Transverse colon (tissue), 4 donors: ENCODE results near the gene ANXA10. TPM values are rescaled to one million over a fixed set of nuclear protein-coding genes. Genes with fewer than 3 reads are reported as not detected.

ENCODE experiments used
- DNase-seq: peaks from one replicate; pipeline ENCODE4 v3.0.0-alpha.2; 2019
- H3K27ac ChIP-seq, 4 donors: fragments of 200-600 bp; sonication (generic); 2 replicates each; pipeline ENCODE4 v1.5.1; 2016 to 2018; ENCODE audit warnings: inconsistent platforms in 4 of 4
- H3K27me3 ChIP-seq: fragments of 200-600 bp; sonication (generic); 2 replicates; pipeline ENCODE4 v1.5.1; 2017; ENCODE audit warnings: inconsistent platforms
- H3K36me3 ChIP-seq, 4 donors: fragments of 200-600 bp; sonication (generic); 2 replicates each; pipeline ENCODE4 v1.5.1; 2017 to 2019; ENCODE audit warnings: inconsistent platforms in 4 of 4
- H3K4me1 ChIP-seq, 4 donors: fragments of 200-600 bp; sonication (generic); 2 replicates each; pipeline ENCODE4 v1.5.1; 2017 to 2020; ENCODE audit warnings: inconsistent platforms in 4 of 4
- H3K4me3 ChIP-seq, 4 donors: fragments of 200-600 bp; sonication (generic); 1 replicate in 1 of 4; 2 replicates in 3 of 4; pipeline versions ENCODE4 v1.5.1 to v1.6.1; 2017 to 2019; ENCODE audit warnings: inconsistent platforms in 4 of 4
- H3K9me3 ChIP-seq, 2 donors: fragments of 200-600 bp; sonication (generic); 2 replicates each; pipeline ENCODE4 v1.5.1; 2017 to 2019; ENCODE audit warnings: inconsistent platforms in 2 of 2
- CTCF ChIP-seq, 5 experiments: fragments of 200-600 bp in 3 of 5; fragments of 450-650 bp in 2 of 5; sonication (generic) in 3 of 5; IDR thresholded peaks; 1 replicate in 2 of 5; 2 replicates in 3 of 5; pipeline ENCODE4 v1.5.1; 2016 to 2017; ENCODE audit warnings: antibody characterized with exemption in 5 of 5, inconsistent platforms in 3 of 5, mild to moderate bottlenecking in 2 of 5, moderate library complexity in 1 of 5
- EP300 ChIP-seq: sonication (generic); formaldehyde crosslinking; IDR thresholded peaks from one replicate; pipeline ENCODE4 v1.6.1; 2017; ENCODE audit warnings: antibody characterized with exemption, low read depth
- POLR2A ChIP-seq: fragments of 450-650 bp; IDR thresholded peaks from one replicate; pipeline ENCODE4 v1.6.1; 2016; ENCODE audit warnings: antibody characterized with exemption, mild to moderate bottlenecking, moderate library complexity
- POLR2AphosphoS5 ChIP-seq, 3 donors: sonication (generic); formaldehyde crosslinking; IDR thresholded peaks; one replicate each; pipeline ENCODE4 v1.6.1; 2016; ENCODE audit warnings: antibody characterized with exemption in 3 of 3
- WGBS, 2 donors: methylation state at CpG; one replicate each; pipeline ENCODE4 v1.1.5; 2018; ENCODE audit warnings: low coverage in 1 of 2; 5-methylcytosine and 5-hydroxymethylcytosine counted together
- in situ Hi-C, 4 donors: fragments of 200-750 bp; cut with MboI; loops; one replicate each; pipeline versions ENCODE4 v1.15.0 to v1.15.1; 2017; ENCODE audit warnings: low sequenced_read_pairs in 3 of 4, low pct_ligation_motif_present in 1 of 4, low pct_unique_long_range_greater_than_20kb in 1 of 4
- intact Hi-C: fragments of 100-400 bp; cut with DNase I; formaldehyde crosslinking; loops from one replicate; pipeline ENCODE4 v1.15.1; 2023; ENCODE audit warnings: low total_unique reads
- total RNA-seq, 4 donors: library from RNA; depleted of rRNA; stranded (reverse); fragments of >200 nt; gene quantifications; one replicate each; pipeline ENCODE4 v1.1.0, GENCODE V29; 2016

Gene ANXA10
- total RNA-seq, 4 donors from 2014 or later, result 0.82 TPM; not detected in 3

- peaks cover 0 to 3% (median 0%) of the 10 kb centered on the region in 4 donors for H3K4me1 ChIP-seq
- intact Hi-C loops (no loop called here), in situ Hi-C loops (loop anchor here in 2 of 4 donors (25.0 kb wide), 1 partner anchor 728 kb away; no protein-coding TSS in a partner anchor)
- no peaks in the 10 kb centered on the region for H3K27me3 ChIP-seq
- no peak for DNase-seq
- no peaks in the 10 kb centered on the region for H3K9me3 ChIP-seq
- TF ChIP-seq POLR2AphosphoS5 (IDR thresholded peaks at IDR 0.05), result no peak
- no peak for TF ChIP-seq POLR2A
- peak; percentile 43 to 55 (median 52) for TF ChIP-seq CTCF (IDR thresholded peaks at IDR 0.05)
- no peak for TF ChIP-seq EP300
- WGBS, 2 donors, result 23 to 26% methylated on average over 4 to 6 of the region's 6 CpGs
- H3K27ac ChIP-seq, result no peak overlapping the region
- H3K4me3 ChIP-seq, result no peak overlapping the region
- H3K36me3 ChIP-seq, result no peaks in the 10 kb centered on the region
These were observed 91.6 kb downstream of the ANXA10 start for GRCh38 chr4:168183717-168184571.

GRCh38 chr4:168188754-168189153 is 96.4 kb downstream of the ANXA10 start:
- Histone ChIP-seq H3K4me1 (peaks cover 0 to 15% (median 3%) of the 10 kb centered on the region in 4 donors), H3K4me3 (no peak overlapping the region), H3K9me3 (no peaks in the 10 kb centered on the region), H3K36me3 (no peaks in the 10 kb centered on the region), H3K27me3 (no peaks in the 10 kb centered on the region), H3K27ac (no peak overlapping the region)
- DNase-seq, result no peak
- TF ChIP-seq CTCF (IDR thresholded peaks at IDR 0.05), result no peak
- no peak for TF ChIP-seq POLR2A
- no peak for TF ChIP-seq EP300
- no peak for TF ChIP-seq POLR2AphosphoS5 (IDR thresholded peaks at IDR 0.05)
- in situ Hi-C loops (loop anchor here in 2 of 4 donors (25.0 kb wide), 1 partner anchor 724 kb away; no protein-coding TSS in a partner anchor), intact Hi-C loops (no loop called here)
- WGBS, 2 donors, result 64 to 77% methylated on average over 1 of the region's 1 CpG

GRCh38 chr4:168197926-168198325 is 105.6 kb downstream of the ANXA10 start:
- in situ Hi-C loops, result loop anchor here in 2 of 4 donors (25.0 kb wide), 1 partner anchor 714 kb away; no protein-coding TSS in a partner anchor
- no peaks in the 10 kb centered on the region for H3K36me3 ChIP-seq
- TF ChIP-seq POLR2A (no peak), POLR2AphosphoS5 (IDR thresholded peaks at IDR 0.05) (no peak), CTCF (IDR thresholded peaks at IDR 0.05) (no peak), EP300 (no peak)

GRCh38 chr4:168199260-168199957 is 107.1 kb downstream of the ANXA10 start:
- WGBS, 2 donors, result 35 to 36% methylated on average over 4 of the region's 4 CpGs
- H3K9me3 ChIP-seq, result peaks cover 11 to 14% of the 10 kb centered on the region in 2 donors
- no peak for DNase-seq
- intact Hi-C loops, result no loop called here
- H3K27me3 ChIP-seq, result no peaks in the 10 kb centered on the region
- H3K4me3 ChIP-seq, result no peak overlapping the region
- H3K27ac ChIP-seq, result peak overlapping the region in 3 of 4 donors; percentile 42 to 51 (median 51)
- no peaks in the 10 kb centered on the region for H3K36me3 ChIP-seq
- in situ Hi-C loops, result loop anchor here in 2 of 4 donors (25.0 kb wide), 1 partner anchor 713 kb away; no protein-coding TSS in a partner anchor
- TF ChIP-seq POLR2A (no peak), EP300 (no peak), POLR2AphosphoS5 (IDR thresholded peaks at IDR 0.05) (no peak), CTCF (IDR thresholded peaks at IDR 0.05) (no peak)
- peaks cover 0 to 9% (median 0%) of the 10 kb centered on the region in 4 donors for H3K4me1 ChIP-seq

More at GRCh38 chr4:168197926-168198325, 105.6 kb downstream of the ANXA10 start:
- H3K4me1 ChIP-seq, result peaks cover 0 to 11% (median 0%) of the 10 kb centered on the region in 4 donors
- no peaks in the 10 kb centered on the region for H3K27me3 ChIP-seq
- DNase-seq, result no peak
- peaks cover 2 to 3% of the 10 kb centered on the region in 2 donors for H3K9me3 ChIP-seq
- intact Hi-C loops, result no loop called here
- H3K27ac ChIP-seq, result peak overlapping the region in 2 of 4 donors; percentile 42 to 51
- H3K4me3 ChIP-seq, result no peak overlapping the region
